ENCODE results near the gene ACOX3.

ACOX3 gene

GRCh38 chr4:8328866-8329559 is 111.5 kb downstream of the ACOX3 start:
- no peaks in the 10 kb centered on the region for H3K36me3 ChIP-seq (ENCODE audit: insufficient read depth, low read length)
- no peak overlapping the region for H2AFZ ChIP-seq (ENCODE audit: low read depth, low read length)
- H3K27me3 ChIP-seq (ENCODE audit: insufficient read depth, low read length): no peaks in the 10 kb centered on the region

DNA sequence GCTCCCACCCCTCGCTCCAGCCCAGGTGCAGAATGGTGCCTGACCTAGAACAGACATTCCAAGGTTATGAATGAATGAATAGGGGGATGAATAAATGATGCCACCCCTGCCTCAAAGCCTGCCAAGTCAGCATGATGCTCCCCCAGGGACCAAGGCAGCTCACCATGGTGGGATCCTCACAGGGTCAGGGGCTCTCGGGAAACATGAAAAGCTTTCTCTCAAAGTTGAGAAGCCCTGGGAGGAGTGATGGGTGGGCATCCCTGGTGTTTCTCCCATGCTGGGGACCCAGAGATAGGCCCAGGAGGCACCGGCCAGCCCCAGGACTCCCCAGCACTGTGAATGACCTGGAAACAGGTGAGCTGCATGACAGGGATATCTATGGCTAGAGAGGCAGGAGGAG is 112.1 kb downstream of the ACOX3 start:
- H3K36me3 ChIP-seq (ENCODE audit: insufficient read depth, low read length): no peaks in the 10 kb centered on the region
- H3K27me3 ChIP-seq (ENCODE audit: insufficient read depth, low read length): no peaks in the 10 kb centered on the region
- no peaks in the 10 kb centered on the region for H3K4me1 ChIP-seq (ENCODE audit: insufficient read depth, low read length)
- H3K4me3 ChIP-seq (ENCODE audit: low read length): no peak overlapping the region
- no peaks in the 10 kb centered on the region for H3K9me3 ChIP-seq (ENCODE audit: low read length)
- H2AFZ ChIP-seq (ENCODE audit: low read depth, low read length): no peak overlapping the region

More at GRCh38 chr4:8328866-8329559, 111.5 kb downstream of the ACOX3 start:
- Histone ChIP-seq H3K9me3 (ENCODE audit: low read length) (no peaks in the 10 kb centered on the region), H3K4me1 (ENCODE audit: insufficient read depth, low read length) (no peaks in the 10 kb centered on the region), H3K4me3 (ENCODE audit: low read length) (no peak overlapping the region)

DNA sequence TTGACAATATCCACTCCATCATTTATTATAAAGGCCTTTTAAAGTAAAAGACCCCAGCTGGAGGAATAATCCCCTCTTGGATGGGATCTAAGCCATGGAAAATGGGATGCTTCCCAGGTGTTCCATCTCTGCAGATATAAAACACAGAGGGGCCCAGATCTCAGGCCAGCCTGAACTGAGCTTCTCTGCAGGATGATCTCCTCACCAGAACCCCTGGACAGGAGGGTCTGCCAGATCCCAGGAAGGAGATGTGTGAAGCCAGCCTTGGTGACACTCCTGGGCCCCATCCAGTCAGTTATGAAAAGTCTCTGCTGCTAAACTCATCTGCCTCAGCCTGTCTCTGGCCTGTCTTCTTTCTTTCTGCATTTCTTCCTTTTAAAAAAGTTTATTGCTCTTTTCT is 114.3 kb downstream of the ACOX3 start:
- H3K4me1 ChIP-seq (ENCODE audit: insufficient read depth, low read length): no peaks in the 10 kb centered on the region
- no peaks in the 10 kb centered on the region for H3K36me3 ChIP-seq (ENCODE audit: insufficient read depth, low read length)
- H2AFZ ChIP-seq (ENCODE audit: low read depth, low read length): no peak overlapping the region
- H3K4me3 ChIP-seq (ENCODE audit: low read length): no peak overlapping the region
- no peaks in the 10 kb centered on the region for H3K9me3 ChIP-seq (ENCODE audit: low read length)
- no peaks in the 10 kb centered on the region for H3K27me3 ChIP-seq (ENCODE audit: insufficient read depth, low read length)

GRCh38 chr4:8325291-8325973 is 115.1 kb downstream of the ACOX3 start:
- Histone ChIP-seq H3K36me3 (ENCODE audit: insufficient read depth, low read length) (no peaks in the 10 kb centered on the region), H3K4me1 (ENCODE audit: insufficient read depth, low read length) (no peaks in the 10 kb centered on the region), H3K4me3 (ENCODE audit: low read length) (no peak overlapping the region), H3K27me3 (ENCODE audit: insufficient read depth, low read length) (no peaks in the 10 kb centered on the region), H3K9me3 (ENCODE audit: low read length) (no peaks in the 10 kb centered on the region), H2AFZ (ENCODE audit: low read depth, low read length) (no peak overlapping the region)

GRCh38 chr4:8324640-8325239 is 115.8 kb downstream of the ACOX3 start:
- H3K4me3 ChIP-seq (ENCODE audit: low read length): no peak overlapping the region

DNA sequence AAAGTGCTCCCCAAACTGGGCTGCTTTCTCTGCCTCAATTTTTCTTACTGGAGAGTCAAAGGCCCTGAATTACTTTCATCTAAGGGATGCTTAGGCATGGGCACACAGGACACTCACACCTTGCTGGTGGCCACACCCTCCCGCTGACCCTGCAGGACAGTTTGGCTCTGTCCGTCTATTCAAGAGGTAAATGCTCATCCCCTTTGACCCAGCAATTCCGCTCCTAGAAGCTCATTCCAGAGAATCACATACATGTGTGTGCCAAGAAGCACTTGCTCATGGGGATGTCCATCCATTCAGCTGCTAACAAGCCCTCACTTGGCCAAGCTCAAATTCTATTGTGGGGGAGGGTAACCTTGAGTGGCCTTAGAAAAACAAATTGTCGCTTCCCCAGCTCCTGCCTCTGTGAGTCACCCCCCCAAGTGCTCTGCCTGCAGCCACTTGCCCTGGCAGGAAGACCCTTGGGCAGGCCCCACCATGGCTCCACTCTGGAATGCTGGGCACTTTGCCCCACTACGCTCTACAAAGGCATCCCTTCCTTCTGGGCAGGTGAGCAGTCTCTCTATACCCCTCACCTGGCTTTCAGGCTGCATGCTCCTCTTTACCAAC is 116.5 kb downstream of the ACOX3 start:
- H3K36me3 ChIP-seq (ENCODE audit: insufficient read depth, low read length): no peaks in the 10 kb centered on the region
- no peaks in the 10 kb centered on the region for H3K9me3 ChIP-seq (ENCODE audit: low read length)
- no peaks in the 10 kb centered on the region for H3K27me3 ChIP-seq (ENCODE audit: insufficient read depth, low read length)
- no peaks in the 10 kb centered on the region for H3K4me1 ChIP-seq (ENCODE audit: insufficient read depth, low read length)
- no peak overlapping the region for H3K4me3 ChIP-seq (ENCODE audit: low read length)
- H2AFZ ChIP-seq (ENCODE audit: low read depth, low read length): no peak overlapping the region

More at GRCh38 chr4:8324640-8325239, 115.8 kb downstream of the ACOX3 start:
- H2AFZ ChIP-seq (ENCODE audit: low read depth, low read length): no peak overlapping the region
- no peaks in the 10 kb centered on the region for H3K27me3 ChIP-seq (ENCODE audit: insufficient read depth, low read length)
- H3K36me3 ChIP-seq (ENCODE audit: insufficient read depth, low read length): no peaks in the 10 kb centered on the region
- no peaks in the 10 kb centered on the region for H3K4me1 ChIP-seq (ENCODE audit: insufficient read depth, low read length)
- H3K9me3 ChIP-seq (ENCODE audit: low read length): no peaks in the 10 kb centered on the region

GRCh38 chr4:8322794-8323704 is 117.5 kb downstream of the ACOX3 start:
- no peaks in the 10 kb centered on the region for H3K36me3 ChIP-seq (ENCODE audit: insufficient read depth, low read length)
- no peaks in the 10 kb centered on the region for H3K9me3 ChIP-seq (ENCODE audit: low read length)
- H3K27me3 ChIP-seq (ENCODE audit: insufficient read depth, low read length): no peaks in the 10 kb centered on the region
- no peak overlapping the region for H3K4me3 ChIP-seq (ENCODE audit: low read length)
- no peaks in the 10 kb centered on the region for H3K4me1 ChIP-seq (ENCODE audit: insufficient read depth, low read length)
- H2AFZ ChIP-seq (ENCODE audit: low read depth, low read length): no peak overlapping the region

DNA sequence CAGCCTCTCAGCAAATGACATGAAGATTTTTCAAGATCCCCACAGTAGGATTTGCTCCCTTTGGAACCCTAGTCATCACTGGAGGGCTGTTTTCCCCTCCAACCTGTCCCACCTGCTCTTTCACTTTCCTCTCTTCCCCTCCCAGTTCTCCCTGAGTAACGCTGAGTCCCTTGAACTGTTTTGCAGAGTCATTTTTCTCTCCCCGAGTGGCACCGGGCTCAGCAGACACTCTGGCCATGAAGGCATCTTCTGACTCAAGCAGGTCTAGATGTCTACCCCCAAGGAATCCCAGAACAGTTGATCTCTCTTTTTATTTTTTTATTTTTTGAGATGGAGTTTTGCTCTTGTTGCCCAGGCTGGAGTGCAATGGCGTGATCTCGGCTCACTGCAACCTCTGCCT is 118.8 kb downstream of the ACOX3 start:
- Histone ChIP-seq H2AFZ (ENCODE audit: low read depth, low read length) (no peak overlapping the region), H3K27me3 (ENCODE audit: insufficient read depth, low read length) (no peaks in the 10 kb centered on the region), H3K9me3 (ENCODE audit: low read length) (no peaks in the 10 kb centered on the region)

DNA sequence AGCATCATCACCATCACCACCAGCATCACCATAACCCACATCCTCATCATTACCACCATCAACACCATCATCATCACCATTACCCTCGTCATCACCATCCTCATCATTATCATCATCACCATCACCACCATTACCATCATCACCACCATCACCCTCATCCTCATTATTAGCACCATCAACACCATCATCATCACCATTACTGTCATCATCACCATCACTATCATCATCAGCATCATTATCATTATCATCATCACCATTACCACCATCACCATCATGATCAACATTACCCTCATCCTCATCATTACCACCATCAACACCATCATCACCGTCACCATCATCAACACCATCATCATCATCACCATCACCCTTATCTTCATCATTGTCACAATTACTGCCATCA is 119.3 kb downstream of the ACOX3 start:
- Histone ChIP-seq H3K4me3 (ENCODE audit: low read length) (no peak overlapping the region), H3K4me1 (ENCODE audit: insufficient read depth, low read length) (peaks cover 7% of the 10 kb centered on the region), H3K36me3 (ENCODE audit: insufficient read depth, low read length) (no peaks in the 10 kb centered on the region)

More for the DNA sequence above, 118.8 kb downstream of the ACOX3 start:
- Histone ChIP-seq H3K36me3 (ENCODE audit: insufficient read depth, low read length) (no peaks in the 10 kb centered on the region), H3K4me3 (ENCODE audit: low read length) (no peak overlapping the region), H3K4me1 (ENCODE audit: insufficient read depth, low read length) (peaks cover 1% of the 10 kb centered on the region)

DNA sequence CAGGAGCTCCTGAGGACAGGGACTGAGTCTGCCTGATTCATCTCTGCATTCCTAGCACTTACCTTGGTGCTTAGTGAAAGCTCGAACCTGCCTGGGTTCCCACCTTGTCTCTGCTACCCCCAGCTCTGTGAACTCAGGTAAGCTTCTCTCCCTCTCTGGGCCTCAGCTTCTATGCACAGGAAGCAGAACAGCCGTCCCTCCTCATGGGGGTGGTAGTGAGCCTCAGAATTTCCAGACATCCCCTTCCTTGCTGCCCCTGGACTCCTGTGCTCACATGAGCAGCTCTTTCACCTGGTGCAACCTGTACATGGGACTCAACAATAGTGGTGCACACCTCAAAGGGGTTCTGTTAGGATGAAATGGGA is 120.2 kb downstream of the ACOX3 start:
- Histone ChIP-seq H3K9me3 (ENCODE audit: low read length) (no peaks in the 10 kb centered on the region), H3K4me1 (ENCODE audit: insufficient read depth, low read length) (peaks cover 15% of the 10 kb centered on the region), H3K4me3 (ENCODE audit: low read length) (no peak overlapping the region), H2AFZ (ENCODE audit: low read depth, low read length) (no peak overlapping the region), H3K36me3 (ENCODE audit: insufficient read depth, low read length) (no peaks in the 10 kb centered on the region), H3K27me3 (ENCODE audit: insufficient read depth, low read length) (no peaks in the 10 kb centered on the region)

More for the DNA sequence above, 119.3 kb downstream of the ACOX3 start:
- H3K9me3 ChIP-seq (ENCODE audit: low read length): no peaks in the 10 kb centered on the region
- no peak overlapping the region for H2AFZ ChIP-seq (ENCODE audit: low read depth, low read length)
- no peaks in the 10 kb centered on the region for H3K27me3 ChIP-seq (ENCODE audit: insufficient read depth, low read length)

- H3K36me3 ChIP-seq (ENCODE audit: insufficient read depth, low read length): no peaks in the 10 kb centered on the region
- H3K27me3 ChIP-seq (ENCODE audit: insufficient read depth, low read length): no peaks in the 10 kb centered on the region
- peaks cover 20% of the 10 kb centered on the region for H3K4me1 ChIP-seq (ENCODE audit: insufficient read depth, low read length)
- no peak overlapping the region for H2AFZ ChIP-seq (ENCODE audit: low read depth, low read length)
- H3K9me3 ChIP-seq (ENCODE audit: low read length): no peaks in the 10 kb centered on the region
- H3K4me3 ChIP-seq (ENCODE audit: low read length): no peak overlapping the region
Measured at GRCh38 chr4:8319731-8320385, 120.7 kb downstream of the ACOX3 start.

GRCh38 chr4:8319061-8319460 is 121.5 kb downstream of the ACOX3 start:
- no peak overlapping the region for H2AFZ ChIP-seq (ENCODE audit: low read depth, low read length)
- no peak overlapping the region for H3K4me3 ChIP-seq (ENCODE audit: low read length)
- H3K36me3 ChIP-seq (ENCODE audit: insufficient read depth, low read length): no peaks in the 10 kb centered on the region
- peaks cover 22% of the 10 kb centered on the region for H3K4me1 ChIP-seq (ENCODE audit: insufficient read depth, low read length)
- H3K9me3 ChIP-seq (ENCODE audit: low read length): no peaks in the 10 kb centered on the region
- no peaks in the 10 kb centered on the region for H3K27me3 ChIP-seq (ENCODE audit: insufficient read depth, low read length)
